ENCODE data around the gene OGFR. TPM values are rescaled to one million over a fixed set of nuclear protein-coding genes. Genes with fewer than 3 reads are reported as not detected.

The OGFR gene
- 35.9 TPM for total RNA-seq
- polyA plus RNA-seq, result 90.4 TPM
- long read RNA-seq, donor 1, result 0 reads
- long read RNA-seq, donor 2, full-length matches to known transcripts, result 8 of 22 reads
- long read RNA-seq, donor 2, partial matches to known transcripts, result 0 of 22 reads
- long read RNA-seq, donor 2, other reads (novel, unspliced or antisense), result 14 of 22 reads
- long read RNA-seq, donor 3, full-length matches to known transcripts, result 12 of 24 reads
- long read RNA-seq, donor 3, partial matches to known transcripts, result 0 of 24 reads
- long read RNA-seq, donor 3, other reads (novel, unspliced or antisense), result 12 of 24 reads
- long read RNA-seq, donor 4, transcript OGFR-201 (7 exons, 2,410 nt), result major isoform, 8 of 8 reads
- long read RNA-seq, donor 4, partial matches to known transcripts, result 0 of 8 reads
- long read RNA-seq, donor 4, other reads (novel, unspliced or antisense), result 0 of 8 reads
- long read RNA-seq, donor 5, full-length matches to known transcripts, result 27 of 27 reads
- long read RNA-seq, donor 5, partial matches to known transcripts, result 0 of 27 reads
- long read RNA-seq, donor 5, other reads (novel, unspliced or antisense), result 0 of 27 reads
- long read RNA-seq, donor 6, full-length matches to known transcripts, result 12 of 12 reads
- long read RNA-seq, donor 6, partial matches to known transcripts, result 0 of 12 reads
- long read RNA-seq, donor 6, other reads (novel, unspliced or antisense), result 0 of 12 reads
- long read RNA-seq, donor 7, transcript OGFR-201 (7 exons, 2,410 nt), result major isoform, 5 of 5 reads
- long read RNA-seq, donor 7, partial matches to known transcripts, result 0 of 5 reads
- long read RNA-seq, donor 7, other reads (novel, unspliced or antisense), result 0 of 5 reads
- long read RNA-seq, donor 8, result 0 reads
- long read RNA-seq, donor 9, transcript OGFR-201 (7 exons, 2,410 nt), result major isoform, 5 of 5 reads
- long read RNA-seq, donor 9, partial matches to known transcripts, result 0 of 5 reads
- long read RNA-seq, donor 9, other reads (novel, unspliced or antisense), result 0 of 5 reads
- long read RNA-seq, donor 10, partial matches to known transcripts, result 0 of 3 reads
- long read RNA-seq, donor 10, other reads (novel, unspliced or antisense), result 0 of 3 reads

GRCh38 chr20:62804627-62805154 lies at the start of gene OGFR:
Gene OGFR (plus strand): TSS chr20:62804835. CDS start chr20:62804860, 25 bp downstream.
- H3K4me3 ChIP-seq (ENCODE audit: low read length in 2 of 2), result peak within 1 kb of the TSS; percentile 59 to 86
- DNase-seq (ENCODE audit: low read depth in 6 of 9, low spot score in 9 of 9), result peak in 5 of 9 donors; percentile 68 to 88 (median 83)
- H3K9me3 ChIP-seq (ENCODE audit: control insufficient read depth in 2 of 2, insufficient read depth in 1 of 2, low read length in 1 of 2), result no peaks in the 10 kb centered on the region
- H3K27ac ChIP-seq (ENCODE audit: low read depth in 1 of 2, low read length in 1 of 2), result peak within 1 kb of the TSS; percentile 60 to 80
- peaks cover 33 to 34% of the 10 kb centered on the region in 2 donors for H3K36me3 ChIP-seq (ENCODE audit: control insufficient read depth in 2 of 2, insufficient read depth in 2 of 2, low read length in 1 of 2)
- H3K27me3 ChIP-seq (ENCODE audit: control insufficient read depth in 2 of 2, insufficient read depth in 1 of 2, low read length in 1 of 2), result no peaks in the 10 kb centered on the region
- peaks cover 13 to 24% of the 10 kb centered on the region in 2 donors for H3K4me1 ChIP-seq (ENCODE audit: control insufficient read depth in 2 of 2, insufficient read depth in 2 of 2, low read length in 2 of 2)
- WGBS, result under 1% methylated on average over 76 of the region's 77 CpGs

GRCh38 chr20:62754991-62755356 lies 49.7 kb upstream of the OGFR start:
- Histone ChIP-seq H3K4me1 (ENCODE audit: control insufficient read depth in 2 of 2, insufficient read depth in 2 of 2, low read length in 2 of 2) (peaks cover 0 to 2% of the 10 kb centered on the region in 2 donors), H3K36me3 (ENCODE audit: control insufficient read depth in 2 of 2, insufficient read depth in 2 of 2, low read length in 1 of 2) (no peaks in the 10 kb centered on the region), H3K9me3 (ENCODE audit: control insufficient read depth in 2 of 2, insufficient read depth in 1 of 2, low read length in 1 of 2) (no peaks in the 10 kb centered on the region), H3K27me3 (ENCODE audit: control insufficient read depth in 2 of 2, insufficient read depth in 1 of 2, low read length in 1 of 2) (peaks cover 8 to 31% of the 10 kb centered on the region in 2 donors), H3K27ac (ENCODE audit: low read depth in 1 of 2, low read length in 1 of 2) (no peak overlapping the region), H3K4me3 (ENCODE audit: low read length in 2 of 2) (no peak overlapping the region)
- no peak for DNase-seq (ENCODE audit: low read depth in 6 of 9, low spot score in 9 of 9)
- 100% methylated on average over 1 of the region's 1 CpG for WGBS

DNA sequence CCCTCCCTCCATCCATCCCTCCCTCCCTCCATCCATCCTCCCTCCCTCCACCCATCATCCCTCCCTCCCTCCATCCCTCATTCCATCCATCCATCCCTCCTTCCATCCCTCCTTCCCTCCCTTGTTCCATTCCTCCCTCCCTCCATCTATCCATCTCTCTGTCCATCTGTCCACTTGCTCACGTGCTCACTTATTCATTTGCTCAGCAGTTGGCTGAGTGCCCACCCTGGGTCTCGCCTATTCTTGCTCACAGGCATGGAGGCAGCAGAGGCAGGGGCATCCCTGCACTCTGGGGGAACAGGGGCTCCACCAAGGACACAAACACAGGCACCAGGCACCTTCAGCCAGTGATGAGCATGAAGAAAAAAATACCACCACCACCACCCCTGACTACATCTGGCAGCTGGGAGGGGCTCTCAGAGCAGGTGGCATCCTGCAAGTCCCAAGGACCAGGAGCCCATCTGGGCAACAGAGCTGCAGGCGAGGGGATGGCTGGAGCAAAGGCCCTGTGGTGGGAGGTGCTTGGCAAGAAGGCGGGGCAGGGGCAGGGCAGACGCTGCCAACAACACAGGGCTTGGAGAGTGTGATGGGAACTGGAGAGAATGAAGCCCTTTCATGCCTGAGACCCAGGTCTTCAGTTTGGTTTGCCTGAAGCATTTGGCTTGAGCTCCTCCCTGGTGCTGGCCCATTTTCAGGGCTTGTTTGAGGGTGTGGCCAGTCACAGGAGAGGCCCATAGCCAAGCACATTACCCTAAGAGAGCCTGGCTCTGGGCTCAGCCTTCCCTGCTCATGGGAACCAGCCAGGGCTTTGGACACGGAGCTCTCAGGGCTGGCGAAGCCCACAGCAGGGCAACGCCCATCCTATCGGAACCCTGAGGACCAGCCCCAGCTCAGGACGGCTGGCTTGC lies 48.6 kb upstream of the OGFR start:
- no peaks in the 10 kb centered on the region for H3K36me3 ChIP-seq (ENCODE audit: control insufficient read depth in 2 of 2, insufficient read depth in 2 of 2, low read length in 1 of 2)
- H3K27me3 ChIP-seq (ENCODE audit: control insufficient read depth in 2 of 2, insufficient read depth in 1 of 2, low read length in 1 of 2), result peaks cover 8 to 31% of the 10 kb centered on the region in 2 donors
- DNase-seq (ENCODE audit: low read depth in 6 of 9, low spot score in 9 of 9), result no peak
- H3K9me3 ChIP-seq (ENCODE audit: control insufficient read depth in 2 of 2, insufficient read depth in 1 of 2, low read length in 1 of 2), result no peaks in the 10 kb centered on the region
- H3K4me3 ChIP-seq (ENCODE audit: low read length in 2 of 2), result no peak overlapping the region
- peaks cover 0 to 2% of the 10 kb centered on the region in 2 donors for H3K4me1 ChIP-seq (ENCODE audit: control insufficient read depth in 2 of 2, insufficient read depth in 2 of 2, low read length in 2 of 2)
- WGBS, result 74% methylated on average over 10 of the region's 10 CpGs
- no peak overlapping the region for H3K27ac ChIP-seq (ENCODE audit: low read depth in 1 of 2, low read length in 1 of 2)

GRCh38 chr20:62758226-62758912 lies 46.3 kb upstream of the OGFR start:
- 92% methylated on average over 16 of the region's 16 CpGs for WGBS
- Histone ChIP-seq H3K36me3 (ENCODE audit: control insufficient read depth in 2 of 2, insufficient read depth in 2 of 2, low read length in 1 of 2) (no peaks in the 10 kb centered on the region), H3K9me3 (ENCODE audit: control insufficient read depth in 2 of 2, insufficient read depth in 1 of 2, low read length in 1 of 2) (no peaks in the 10 kb centered on the region), H3K4me1 (ENCODE audit: control insufficient read depth in 2 of 2, insufficient read depth in 2 of 2, low read length in 2 of 2) (no peaks in the 10 kb centered on the region), H3K4me3 (ENCODE audit: low read length in 2 of 2) (no peak overlapping the region), H3K27ac (ENCODE audit: low read depth in 1 of 2, low read length in 1 of 2) (no peak overlapping the region), H3K27me3 (ENCODE audit: control insufficient read depth in 2 of 2, insufficient read depth in 1 of 2, low read length in 1 of 2) (peaks cover 0 to 12% of the 10 kb centered on the region in 2 donors)
- DNase-seq (ENCODE audit: low read depth in 6 of 9, low spot score in 9 of 9), result no peak

DNA sequence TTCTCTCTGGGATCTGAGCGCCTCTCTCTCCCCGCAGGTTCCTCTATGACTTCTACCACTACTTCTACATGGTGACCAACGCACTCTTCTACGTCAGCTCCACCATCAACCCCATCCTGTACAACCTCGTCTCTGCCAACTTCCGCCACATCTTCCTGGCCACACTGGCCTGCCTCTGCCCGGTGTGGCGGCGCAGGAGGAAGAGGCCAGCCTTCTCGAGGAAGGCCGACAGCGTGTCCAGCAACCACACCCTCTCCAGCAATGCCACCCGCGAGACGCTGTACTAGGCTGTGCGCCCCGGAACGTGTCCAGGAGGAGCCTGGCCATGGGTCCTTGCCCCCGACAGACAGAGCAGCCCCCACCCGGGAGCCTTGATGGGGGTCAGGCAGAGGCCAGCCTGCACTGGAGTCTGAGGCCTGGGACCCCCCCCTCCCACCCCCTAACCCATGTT lies 44.6 kb upstream of the OGFR start:
- Histone ChIP-seq H3K9me3 (ENCODE audit: control insufficient read depth in 2 of 2, insufficient read depth in 1 of 2, low read length in 1 of 2) (no peaks in the 10 kb centered on the region), H3K27me3 (ENCODE audit: control insufficient read depth in 2 of 2, insufficient read depth in 1 of 2, low read length in 1 of 2) (peaks cover 0 to 11% of the 10 kb centered on the region in 2 donors), H3K4me1 (ENCODE audit: control insufficient read depth in 2 of 2, insufficient read depth in 2 of 2, low read length in 2 of 2) (no peaks in the 10 kb centered on the region), H3K4me3 (ENCODE audit: low read length in 2 of 2) (no peak overlapping the region), H3K27ac (ENCODE audit: low read depth in 1 of 2, low read length in 1 of 2) (no peak overlapping the region), H3K36me3 (ENCODE audit: control insufficient read depth in 2 of 2, insufficient read depth in 2 of 2, low read length in 1 of 2) (no peaks in the 10 kb centered on the region)
- no peak for DNase-seq (ENCODE audit: low read depth in 6 of 9, low spot score in 9 of 9)
- 95% methylated on average over 20 of the region's 20 CpGs for WGBS

DNA sequence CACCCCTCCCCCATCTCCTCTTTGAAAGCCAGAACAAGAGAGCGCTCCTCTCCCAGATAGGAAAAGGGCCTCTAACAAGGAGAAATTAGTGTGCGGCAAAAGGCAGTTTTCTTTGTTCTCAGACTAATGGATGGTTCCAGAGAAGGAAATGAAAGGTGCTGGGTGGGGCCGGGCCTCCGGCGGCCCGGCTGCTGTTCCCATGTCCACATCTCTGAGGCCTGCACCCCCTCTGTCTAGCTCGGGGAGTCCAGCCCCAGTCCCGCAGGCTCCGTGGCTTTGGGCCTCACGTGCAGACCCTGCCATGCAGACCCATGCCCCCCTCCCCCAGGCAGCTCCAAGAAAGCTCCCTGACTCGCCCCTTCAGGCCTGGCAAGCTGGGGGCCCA lies 44.2 kb upstream of the OGFR start:
- Histone ChIP-seq H3K9me3 (ENCODE audit: control insufficient read depth in 2 of 2, insufficient read depth in 1 of 2, low read length in 1 of 2) (no peaks in the 10 kb centered on the region), H3K27ac (ENCODE audit: low read depth in 1 of 2, low read length in 1 of 2) (no peak overlapping the region), H3K4me1 (ENCODE audit: control insufficient read depth in 2 of 2, insufficient read depth in 2 of 2, low read length in 2 of 2) (no peaks in the 10 kb centered on the region), H3K4me3 (ENCODE audit: low read length in 2 of 2) (no peak overlapping the region), H3K27me3 (ENCODE audit: control insufficient read depth in 2 of 2, insufficient read depth in 1 of 2, low read length in 1 of 2) (peaks cover 0 to 13% of the 10 kb centered on the region in 2 donors), H3K36me3 (ENCODE audit: control insufficient read depth in 2 of 2, insufficient read depth in 2 of 2, low read length in 1 of 2) (no peaks in the 10 kb centered on the region)
- whole genome bisulfite sequencing, result 96% methylated on average over 11 of the region's 11 CpGs
- no peak for DNase-seq (ENCODE audit: low read depth in 6 of 9, low spot score in 9 of 9)

DNA sequence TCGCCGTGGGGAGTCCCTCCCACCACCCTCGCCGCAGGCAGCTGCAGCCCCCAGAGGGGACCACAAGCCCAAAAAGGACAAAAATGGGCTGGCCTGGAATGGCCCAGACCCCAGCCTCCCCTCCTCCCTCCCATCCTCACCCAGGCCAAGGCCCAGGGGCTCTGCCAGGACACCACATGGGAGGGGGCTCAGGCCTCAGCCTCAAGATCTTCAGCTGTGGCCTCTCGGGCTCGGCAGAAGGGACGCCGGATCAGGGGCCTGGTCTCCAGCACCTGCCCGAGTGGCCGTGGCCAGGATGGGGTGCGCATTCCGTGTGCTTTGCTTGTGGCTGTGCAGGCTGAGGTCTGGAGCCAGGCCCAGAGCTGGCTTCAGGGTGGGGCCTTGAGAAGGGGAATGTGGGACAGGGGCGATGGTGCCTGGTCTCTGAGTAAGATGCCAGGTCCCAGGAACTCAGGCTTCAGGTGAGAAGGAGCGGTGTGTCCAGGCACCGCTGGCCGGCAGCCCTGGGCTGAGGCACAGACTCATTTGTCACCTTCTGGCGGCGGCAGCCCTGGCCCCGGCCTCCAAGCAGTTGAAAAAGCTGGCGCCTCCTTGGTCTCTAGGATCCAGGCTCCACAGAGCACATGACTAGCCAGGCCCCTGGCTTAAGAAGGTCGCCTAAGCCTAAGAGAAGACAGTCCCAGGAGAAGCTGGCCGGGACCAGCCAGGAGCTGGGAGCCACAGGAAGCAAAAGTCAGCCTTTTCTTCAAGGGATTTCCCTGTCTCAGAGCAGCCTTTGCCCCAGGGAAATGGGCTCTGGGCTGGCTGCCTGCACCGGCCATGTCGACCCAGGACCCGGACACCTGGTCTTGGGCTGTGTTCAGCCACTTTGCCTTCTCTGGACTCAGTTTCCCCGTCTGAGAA lies 43.5 kb upstream of the OGFR start:
- no peak overlapping the region for H3K27ac ChIP-seq (ENCODE audit: low read depth in 1 of 2, low read length in 1 of 2)
- peaks cover 0 to 16% of the 10 kb centered on the region in 2 donors for H3K27me3 ChIP-seq (ENCODE audit: control insufficient read depth in 2 of 2, insufficient read depth in 1 of 2, low read length in 1 of 2)
- no peaks in the 10 kb centered on the region for H3K4me1 ChIP-seq (ENCODE audit: control insufficient read depth in 2 of 2, insufficient read depth in 2 of 2, low read length in 2 of 2)
- no peak for DNase-seq (ENCODE audit: low read depth in 6 of 9, low spot score in 9 of 9)
- H3K9me3 ChIP-seq (ENCODE audit: control insufficient read depth in 2 of 2, insufficient read depth in 1 of 2, low read length in 1 of 2), result no peaks in the 10 kb centered on the region
- no peaks in the 10 kb centered on the region for H3K36me3 ChIP-seq (ENCODE audit: control insufficient read depth in 2 of 2, insufficient read depth in 2 of 2, low read length in 1 of 2)
- WGBS, result 91% methylated on average over 26 of the region's 26 CpGs
- no peak overlapping the region for H3K4me3 ChIP-seq (ENCODE audit: low read length in 2 of 2)

Measured in thymus (tissue), 14 donors.